Omental fat pad (tissue), 4 donors: ENCODE results near the gene ANGPTL2. TPM values are rescaled to one million over a fixed set of nuclear protein-coding genes. Genes with fewer than 3 reads are reported as not detected.
A peak's percentile ranks its signal among the peaks of the same experiment; 100 is the strongest.
"Not testable (repeated sequence)": the region's sequence is repeated elsewhere in the genome, so short reads cannot be mapped to it uniquely, and the experiment has no call there.

Experiments used
- ATAC-seq: fragments of 150-250 bp; one replicate; pipeline ENCODE4 v1.9.1; 2016; ENCODE audit warnings: mild to moderate bottlenecking, moderate library complexity; ENCODE audit not compliant: low FRiP score
- DNase-seq: peaks from one replicate; pipeline ENCODE4 v3.0.0-alpha.2; 2019; ENCODE audit warnings: low spot score
- total RNA-seq, 4 donors: library from RNA; depleted of rRNA; stranded (reverse); fragments of >200 nt; gene quantifications; one replicate each; pipeline ENCODE4 v1.1.0, GENCODE V29; 2016
- TF ChIP-seq, protein P1 (sequence below), 3 donors: fragments of 450-650 bp; IDR thresholded peaks; one replicate each; pipeline ENCODE4 v1.5.1; 2016 to 2017; ENCODE audit warnings: antibody characterized with exemption in 3 of 3, mild to moderate bottlenecking in 3 of 3, moderate library complexity in 2 of 3

ANGPTL2 gene, protein sequence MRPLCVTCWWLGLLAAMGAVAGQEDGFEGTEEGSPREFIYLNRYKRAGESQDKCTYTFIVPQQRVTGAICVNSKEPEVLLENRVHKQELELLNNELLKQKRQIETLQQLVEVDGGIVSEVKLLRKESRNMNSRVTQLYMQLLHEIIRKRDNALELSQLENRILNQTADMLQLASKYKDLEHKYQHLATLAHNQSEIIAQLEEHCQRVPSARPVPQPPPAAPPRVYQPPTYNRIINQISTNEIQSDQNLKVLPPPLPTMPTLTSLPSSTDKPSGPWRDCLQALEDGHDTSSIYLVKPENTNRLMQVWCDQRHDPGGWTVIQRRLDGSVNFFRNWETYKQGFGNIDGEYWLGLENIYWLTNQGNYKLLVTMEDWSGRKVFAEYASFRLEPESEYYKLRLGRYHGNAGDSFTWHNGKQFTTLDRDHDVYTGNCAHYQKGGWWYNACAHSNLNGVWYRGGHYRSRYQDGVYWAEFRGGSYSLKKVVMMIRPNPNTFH
- 100 to 1,000 TPM in 2 of 4 donors, 10 to 100 TPM in 2; 68.3 to 177 (median 112) TPM for total RNA-seq

DNA sequence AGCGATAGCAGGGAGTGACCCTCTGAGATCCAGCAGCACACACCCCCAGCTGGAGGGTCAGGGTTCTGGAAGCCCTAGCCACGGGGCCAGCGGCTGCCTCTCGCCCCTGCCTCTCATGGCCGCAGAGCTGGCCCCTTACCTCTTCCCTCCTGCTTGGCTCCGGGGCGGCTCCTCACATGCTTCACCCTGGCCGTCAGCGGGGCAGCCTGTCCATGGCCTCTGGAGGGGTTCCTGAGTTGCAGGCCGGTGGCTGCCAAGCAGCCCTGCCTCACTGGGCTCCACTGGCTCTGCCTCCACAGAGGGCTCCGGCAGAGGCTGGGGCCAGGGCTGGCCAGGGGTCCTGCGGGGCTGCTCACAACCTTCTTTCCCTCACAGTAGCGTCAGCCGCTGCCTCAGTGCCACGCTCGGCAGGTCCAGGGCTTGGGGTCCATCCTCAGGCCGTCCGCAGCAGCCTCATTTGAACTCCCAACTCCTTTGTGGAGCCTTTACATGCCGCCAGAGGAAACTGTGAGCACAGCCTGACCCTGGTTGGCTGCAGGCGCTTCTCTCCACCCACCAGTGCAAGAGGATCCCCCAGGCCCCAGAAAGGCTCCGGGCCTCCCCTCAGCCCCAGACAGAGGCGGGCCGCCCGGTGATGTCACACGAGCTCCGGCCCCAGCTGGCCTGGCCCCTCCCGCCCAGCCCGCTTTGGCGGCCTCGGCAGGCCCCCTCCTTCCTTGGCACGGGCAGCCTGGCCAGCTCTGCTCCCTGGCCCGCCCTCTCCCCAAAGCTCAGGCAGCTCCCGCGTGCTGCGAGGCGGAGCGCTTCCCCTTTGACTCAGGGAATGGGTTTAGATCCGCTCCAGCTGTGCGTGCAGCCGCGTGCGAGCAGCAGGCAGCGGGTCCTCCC is at the start of gene ANGPTL2:
ANGPTL2 (minus strand) TSS at position 460 of the 888 bp plus-strand sequence. CDS start 13,904 bp downstream, outside the sequence.
- peak; percentile 97 for ATAC-seq
- no peak for DNase-seq
- TF ChIP-seq, protein P1, sequence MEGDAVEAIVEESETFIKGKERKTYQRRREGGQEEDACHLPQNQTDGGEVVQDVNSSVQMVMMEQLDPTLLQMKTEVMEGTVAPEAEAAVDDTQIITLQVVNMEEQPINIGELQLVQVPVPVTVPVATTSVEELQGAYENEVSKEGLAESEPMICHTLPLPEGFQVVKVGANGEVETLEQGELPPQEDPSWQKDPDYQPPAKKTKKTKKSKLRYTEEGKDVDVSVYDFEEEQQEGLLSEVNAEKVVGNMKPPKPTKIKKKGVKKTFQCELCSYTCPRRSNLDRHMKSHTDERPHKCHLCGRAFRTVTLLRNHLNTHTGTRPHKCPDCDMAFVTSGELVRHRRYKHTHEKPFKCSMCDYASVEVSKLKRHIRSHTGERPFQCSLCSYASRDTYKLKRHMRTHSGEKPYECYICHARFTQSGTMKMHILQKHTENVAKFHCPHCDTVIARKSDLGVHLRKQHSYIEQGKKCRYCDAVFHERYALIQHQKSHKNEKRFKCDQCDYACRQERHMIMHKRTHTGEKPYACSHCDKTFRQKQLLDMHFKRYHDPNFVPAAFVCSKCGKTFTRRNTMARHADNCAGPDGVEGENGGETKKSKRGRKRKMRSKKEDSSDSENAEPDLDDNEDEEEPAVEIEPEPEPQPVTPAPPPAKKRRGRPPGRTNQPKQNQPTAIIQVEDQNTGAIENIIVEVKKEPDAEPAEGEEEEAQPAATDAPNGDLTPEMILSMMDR (IDR thresholded peaks at IDR 0.05): no peak

DNA sequence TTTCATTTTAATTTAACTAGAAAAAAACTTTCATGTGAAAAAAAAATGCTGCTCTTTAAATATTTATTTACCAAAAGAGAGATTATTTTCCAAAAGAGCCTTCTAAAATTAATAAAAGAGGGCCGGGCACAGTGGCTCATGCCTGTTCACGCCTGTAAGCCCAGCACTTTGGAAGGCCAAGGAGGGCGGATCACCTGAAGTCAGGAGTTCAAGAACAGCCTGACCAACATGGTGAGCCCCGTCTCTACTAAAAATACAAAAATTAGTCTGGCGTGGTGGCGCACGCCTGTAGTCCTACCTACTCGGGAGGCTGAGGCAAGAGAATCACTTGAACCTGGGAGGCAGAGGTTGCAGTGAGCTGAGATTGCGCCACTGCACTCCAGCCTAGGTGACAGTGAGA is 48.9 kb upstream of the ANGPTL2 start:
- DNase-seq, ATAC-seq: not testable (repeated sequence)

DNA sequence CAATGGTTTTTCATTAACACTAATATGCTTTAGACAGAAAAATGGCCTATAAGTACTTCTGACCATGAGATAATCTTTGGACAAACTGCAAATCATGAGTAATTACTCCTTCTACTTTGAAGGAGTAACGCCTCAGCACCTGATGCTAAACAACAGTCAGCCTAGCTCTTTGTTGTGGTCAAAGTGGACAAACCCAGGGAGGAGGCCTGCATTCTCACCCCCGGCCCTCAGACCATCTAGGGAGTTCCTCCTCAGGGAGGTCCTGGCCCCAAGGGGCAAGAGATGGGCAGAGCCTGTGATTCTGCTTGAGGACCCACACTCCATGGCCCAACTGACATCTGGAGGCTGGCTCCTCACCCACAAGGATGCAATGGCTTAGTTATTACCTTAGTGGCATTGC is 48.2 kb upstream of the ANGPTL2 start:
- no peak for DNase-seq
- no peak for ATAC-seq
- TF ChIP-seq, protein P1 (IDR thresholded peaks at IDR 0.05): no peak

DNA sequence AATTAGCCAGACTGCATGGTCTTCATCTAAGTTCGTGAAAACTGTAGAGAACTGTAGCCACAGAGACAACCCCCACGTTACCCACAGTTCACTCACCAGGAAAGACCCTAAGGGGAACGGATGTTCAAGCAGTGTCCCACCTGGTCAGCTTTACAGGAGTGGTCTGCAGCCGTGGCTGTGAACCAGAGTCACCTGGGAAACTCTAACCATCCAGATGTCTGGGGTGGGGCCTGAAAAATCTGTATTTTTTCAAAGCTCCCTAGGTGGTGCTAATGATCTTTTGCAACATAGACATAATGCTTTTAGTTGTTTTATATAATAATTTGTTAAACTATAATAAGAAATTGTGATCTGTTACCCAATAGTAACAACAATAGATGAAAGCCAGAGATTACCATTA is 47.7 kb upstream of the ANGPTL2 start:
- DNase-seq: no peak
- ATAC-seq: no peak
- TF ChIP-seq, protein P1 (IDR thresholded peaks at IDR 0.05): no peak

DNA sequence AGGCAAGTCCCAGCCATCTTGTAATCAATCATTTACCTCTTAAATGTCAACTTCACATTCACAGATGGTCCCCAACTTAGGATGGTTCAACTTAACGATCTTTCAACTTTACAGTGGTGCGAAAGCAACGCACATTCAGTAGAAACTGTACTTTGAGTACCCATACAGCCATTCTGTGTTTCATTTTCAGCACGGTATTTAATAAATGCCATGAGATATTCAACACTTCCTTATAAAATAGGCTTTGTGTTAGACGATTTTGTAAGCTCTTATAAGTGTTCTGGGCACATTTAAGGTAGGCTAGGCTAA is 47.1 kb upstream of the ANGPTL2 start:
- DNase-seq (no peak), ATAC-seq (no peak)
- TF ChIP-seq, protein P1 (IDR thresholded peaks at IDR 0.05): no peak

DNA sequence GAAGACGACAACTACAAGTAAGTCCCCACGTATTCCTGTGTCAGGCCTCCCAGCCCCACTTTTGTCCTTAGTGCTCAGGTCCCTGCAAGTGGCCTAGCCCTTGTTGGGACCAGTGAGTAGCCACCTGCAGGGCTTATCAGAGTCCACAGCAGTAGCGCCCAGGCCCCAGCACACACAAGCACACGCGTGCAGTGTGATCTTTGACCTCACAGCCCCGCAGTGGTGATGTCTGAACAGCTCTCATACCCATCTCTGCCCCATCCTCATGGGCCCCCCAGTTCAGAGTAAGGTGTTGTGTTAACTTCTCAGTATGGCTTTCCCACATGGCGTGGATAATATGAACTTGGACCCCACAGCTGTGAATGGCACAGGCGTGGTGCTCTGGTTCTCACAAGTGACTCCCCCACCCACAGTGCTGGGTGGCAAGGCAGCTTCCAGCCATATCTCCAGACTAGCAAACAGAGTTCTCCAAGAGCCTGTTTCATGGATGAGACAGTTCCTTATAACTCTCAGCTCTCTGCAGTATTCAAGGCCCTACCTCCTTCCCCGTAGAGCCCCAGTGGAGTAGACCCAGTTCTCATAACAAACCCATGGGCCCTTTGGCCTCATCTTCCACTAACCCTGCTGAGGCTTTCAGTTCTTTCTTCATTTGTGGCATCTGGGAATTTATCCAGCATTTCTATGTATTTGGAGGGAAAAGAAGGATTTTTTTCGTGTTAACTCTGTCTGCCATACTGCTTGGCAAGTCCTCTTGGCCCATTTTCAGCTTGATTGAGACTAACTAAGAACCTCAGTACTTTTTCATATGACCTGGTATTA is 46.5 kb upstream of the ANGPTL2 start:
- TF ChIP-seq, protein P1 (IDR thresholded peaks at IDR 0.05): no peak

More for the DNA sequence above, 46.5 kb upstream of the ANGPTL2 start:
- DNase-seq (no peak), ATAC-seq (no peak)
